HG03175 (cell line): ENCODE measurements around the gene TIMP3.
"Not testable (repeated sequence)": the region's sequence is repeated elsewhere in the genome, so short reads cannot be mapped to it uniquely, and the experiment has no call there.

Experiments
- ATAC-seq: cut with Tn5 transposase; IDR thresholded peaks from one replicate; pipeline ENCODE4 v1.9.1; 2021; ENCODE audit warnings: mild to moderate bottlenecking, moderate library complexity; ENCODE audit not compliant: unreplicated experiment

The TIMP3 gene

GRCh38 chr22:32801537-32802236 lies at the start of gene TIMP3:
Gene TIMP3 (plus strand): TSS chr22:32801705. CDS start chr22:32802002, 297 bp downstream.
- ATAC-seq, result no peak

DNA sequence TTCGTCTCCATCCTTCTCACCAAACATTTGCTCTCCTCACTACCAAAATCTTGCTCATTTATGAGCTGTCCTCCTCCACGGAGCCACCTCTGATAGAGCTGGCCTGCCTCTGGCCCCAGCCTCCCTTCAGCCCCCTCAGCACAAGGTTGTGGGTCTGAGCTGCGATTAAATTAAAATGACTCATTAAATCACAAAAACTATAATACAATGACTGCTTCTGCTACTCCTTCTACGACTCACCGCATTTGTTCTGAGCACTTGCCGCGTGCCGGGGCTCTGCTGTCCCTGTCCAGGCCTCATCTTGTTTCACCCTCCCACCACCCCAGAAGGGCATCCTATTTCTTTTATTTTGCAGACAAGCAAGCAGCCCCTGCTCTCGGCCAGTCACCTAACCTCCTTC lies 49.2 kb upstream of the TIMP3 start:
- ATAC-seq, result no peak

- no peak for ATAC-seq
Measured at GRCh38 chr22:32752816-32753520, 48.5 kb upstream of the TIMP3 start.

DNA sequence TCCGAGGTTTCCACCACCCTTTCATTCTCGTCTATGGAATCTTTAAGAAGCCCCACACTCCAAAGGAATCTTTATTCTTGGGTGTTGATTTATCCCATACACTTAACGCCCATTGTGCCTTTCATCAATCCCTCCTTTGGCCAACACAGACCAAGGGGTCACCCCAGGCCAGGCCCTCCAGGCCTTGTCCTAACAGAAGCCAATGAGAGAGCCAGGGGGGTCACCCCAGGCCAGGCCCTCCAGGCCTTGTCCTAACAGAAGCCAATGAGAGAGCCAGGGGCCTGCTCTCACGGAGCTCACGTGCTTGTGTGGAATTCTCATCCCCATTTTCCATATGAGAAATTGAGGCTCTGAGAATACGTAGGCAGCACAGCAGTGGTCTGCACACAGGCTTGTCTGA lies 47.9 kb upstream of the TIMP3 start:
- no peak for ATAC-seq

GRCh38 chr22:32754413-32755041 lies 47.0 kb upstream of the TIMP3 start:
- no peak for ATAC-seq

DNA sequence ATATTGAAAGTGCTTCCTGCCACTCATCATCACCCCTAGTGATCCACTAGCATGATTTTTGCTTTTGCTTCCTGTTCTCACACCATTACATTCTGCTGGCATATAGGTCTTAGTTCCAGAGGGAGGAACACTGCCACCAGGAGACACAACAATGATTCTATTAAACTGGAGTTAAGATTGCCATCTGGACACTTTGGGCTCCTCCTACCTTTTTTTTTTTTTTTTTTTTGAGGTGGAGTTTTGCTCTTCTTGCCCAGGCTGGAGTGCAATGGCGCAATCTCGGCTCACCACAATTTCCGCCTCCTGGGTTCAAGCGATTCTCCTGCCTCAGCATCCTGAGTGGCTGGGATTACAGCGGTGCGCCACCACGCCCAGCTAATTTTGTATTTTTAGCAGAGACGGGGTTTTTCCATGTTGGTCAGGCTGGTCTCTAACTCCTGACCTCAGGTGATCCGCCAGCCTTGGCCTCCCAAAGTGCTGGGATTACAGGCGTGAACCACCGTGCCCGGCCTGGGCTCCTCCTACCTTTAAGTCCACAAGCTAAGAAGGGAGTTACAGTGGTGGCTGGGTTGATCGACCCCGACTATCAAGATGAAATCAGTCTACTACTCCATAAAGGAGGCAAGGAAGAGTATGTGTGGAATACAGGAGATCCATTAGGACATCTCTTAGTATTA lies 44.3 kb upstream of the TIMP3 start:
- not testable (repeated sequence) for ATAC-seq

- ATAC-seq, result no peak
Measured at GRCh38 chr22:32758866-32759385, 42.6 kb upstream of the TIMP3 start.

DNA sequence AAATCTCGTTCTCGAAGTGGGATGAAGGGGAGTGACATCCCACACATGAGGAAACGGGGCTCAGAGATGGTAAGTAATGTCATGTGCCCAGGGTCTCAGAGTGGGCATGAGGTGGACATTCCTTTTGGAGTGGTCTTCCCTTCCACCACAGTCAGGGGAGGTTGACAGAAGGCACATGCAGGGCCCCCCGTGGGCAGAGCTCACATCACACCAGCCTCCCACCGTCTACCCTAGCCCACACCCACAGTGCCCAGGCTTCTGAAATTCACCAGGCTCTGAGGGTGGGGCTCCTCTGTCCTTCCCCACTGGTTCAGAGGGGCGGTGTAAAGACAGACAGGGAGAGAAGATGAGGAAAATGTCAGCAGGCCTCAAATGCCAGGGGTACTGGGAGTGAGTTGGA lies 41.1 kb upstream of the TIMP3 start:
- no peak for ATAC-seq

DNA sequence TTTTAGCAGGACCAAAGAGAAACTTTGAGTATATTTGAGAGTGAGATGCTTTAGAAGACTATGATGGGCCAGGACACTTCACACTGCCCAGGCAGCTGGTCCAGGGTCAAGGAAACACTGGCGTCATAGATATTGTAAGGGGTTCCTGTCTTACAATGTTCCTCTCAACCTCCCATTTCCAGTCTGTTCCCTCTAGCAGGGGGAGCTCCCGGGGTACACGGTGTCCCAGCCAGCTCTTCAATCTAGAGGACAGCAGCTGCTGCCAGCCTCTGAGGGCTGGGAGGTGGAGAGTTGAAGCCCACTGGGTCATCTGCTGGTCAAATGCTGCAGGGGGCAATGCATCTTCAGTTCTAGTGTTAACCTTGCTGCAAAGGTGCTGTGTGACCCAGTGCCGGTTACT lies 40.7 kb upstream of the TIMP3 start:
- ATAC-seq, result no peak

GRCh38 chr22:32761251-32761903 lies 40.1 kb upstream of the TIMP3 start:
- ATAC-seq, result no peak

DNA sequence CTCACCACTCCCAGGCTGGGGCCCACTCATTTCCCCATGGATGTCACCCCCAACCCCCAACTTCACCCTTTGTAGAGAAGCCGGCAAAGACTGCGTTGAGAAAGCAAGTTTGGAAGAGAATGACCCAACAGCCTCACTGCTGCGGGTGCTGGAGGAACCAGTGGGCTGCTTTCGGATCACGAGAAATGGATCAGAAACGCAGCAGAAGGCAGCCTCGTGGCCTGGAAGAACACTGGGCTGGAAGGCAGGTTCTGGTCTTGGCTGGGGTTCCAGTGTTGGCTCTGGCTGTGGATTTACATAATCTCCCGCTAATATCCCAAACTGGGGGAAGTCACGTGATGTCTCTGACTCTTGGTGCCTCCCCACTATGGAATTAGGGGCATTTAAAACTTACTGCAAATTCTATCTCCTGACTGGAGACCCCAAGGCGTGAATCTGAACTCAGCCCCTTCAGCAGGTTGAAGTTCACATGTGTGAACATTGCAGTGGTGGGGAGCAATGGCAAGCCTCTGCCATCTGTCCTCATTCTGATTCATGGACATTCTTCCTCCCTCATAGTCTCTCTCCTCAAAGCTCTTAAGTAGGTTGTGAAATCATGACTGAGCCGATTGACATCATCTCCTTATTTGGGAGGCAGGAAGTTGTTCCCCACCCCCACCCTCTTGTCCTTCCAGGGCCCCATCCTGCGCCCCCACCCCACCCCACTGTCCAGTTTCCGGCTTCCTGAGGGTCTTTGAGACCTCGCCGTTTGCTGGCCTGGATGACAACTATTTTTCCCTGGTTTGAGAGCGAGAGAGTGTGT lies 37.0 kb upstream of the TIMP3 start:
- ATAC-seq, result no peak

DNA sequence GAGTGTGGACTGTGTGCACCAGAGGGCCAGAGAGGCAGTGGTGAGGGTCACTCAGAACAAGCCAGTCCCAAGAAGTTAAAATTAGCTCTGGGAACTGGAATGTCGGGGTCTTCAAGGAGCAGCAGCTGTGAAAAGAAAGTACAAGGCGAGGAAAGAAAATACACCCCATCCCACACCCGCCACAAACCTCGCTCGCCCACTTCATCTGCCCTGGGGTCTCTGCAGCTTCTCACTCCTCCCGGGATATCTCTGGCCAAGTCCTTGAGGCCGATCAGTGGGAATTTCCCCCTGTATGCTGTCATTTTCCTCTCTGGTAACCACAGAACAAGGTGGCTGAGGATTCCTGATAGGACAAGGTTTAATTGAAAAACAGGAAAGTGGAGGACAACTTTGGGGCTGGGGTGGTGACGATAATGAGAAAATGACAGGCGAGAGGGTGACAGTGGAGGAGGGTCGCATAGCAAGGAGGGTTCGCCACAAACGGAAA lies 36.3 kb upstream of the TIMP3 start:
- ATAC-seq, result no peak

DNA sequence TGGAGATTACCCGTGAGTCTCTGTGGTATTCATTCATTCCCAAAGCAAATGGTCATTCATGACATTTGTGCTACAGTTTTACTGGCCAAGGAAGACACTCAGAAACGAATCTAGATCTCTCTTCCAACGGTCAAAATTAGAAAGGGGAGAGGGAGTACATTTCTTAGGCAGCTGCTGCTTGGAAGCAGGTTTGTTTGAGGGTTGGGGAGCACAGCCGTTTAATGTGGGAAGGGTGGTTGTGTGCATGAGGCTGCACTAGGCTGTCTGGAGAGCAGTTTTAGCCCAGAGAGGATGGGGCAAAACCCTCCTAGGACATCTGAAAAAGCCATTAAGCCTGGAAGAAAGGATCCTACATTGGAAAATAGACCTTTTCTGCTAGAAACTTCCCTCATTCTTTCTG lies 29.7 kb upstream of the TIMP3 start:
- no peak for ATAC-seq

GRCh38 chr22:32775957-32776356 lies 25.5 kb upstream of the TIMP3 start:
- ATAC-seq, result no peak

DNA sequence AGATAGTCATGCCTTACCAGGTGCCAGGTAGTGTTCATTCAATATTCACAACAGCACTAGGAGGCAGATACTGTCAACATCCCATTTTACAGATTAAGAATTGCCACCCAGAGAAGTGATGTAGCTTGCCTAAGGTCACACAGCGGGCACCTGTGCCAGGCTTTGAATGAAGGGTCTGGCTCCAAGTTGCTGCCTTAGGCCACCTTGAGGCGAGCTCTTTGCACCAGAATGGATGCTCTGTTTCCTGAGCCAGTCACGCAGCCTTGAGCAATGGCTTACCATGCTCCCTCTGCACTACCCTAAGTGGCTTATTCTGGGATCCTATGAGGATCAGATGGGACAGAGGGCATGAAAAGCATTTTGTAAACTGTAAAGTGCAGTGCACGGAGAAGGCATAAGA lies 25.1 kb upstream of the TIMP3 start:
- ATAC-seq, result no peak

GRCh38 chr22:32776802-32777201 lies 24.7 kb upstream of the TIMP3 start:
- ATAC-seq, result no peak

DNA sequence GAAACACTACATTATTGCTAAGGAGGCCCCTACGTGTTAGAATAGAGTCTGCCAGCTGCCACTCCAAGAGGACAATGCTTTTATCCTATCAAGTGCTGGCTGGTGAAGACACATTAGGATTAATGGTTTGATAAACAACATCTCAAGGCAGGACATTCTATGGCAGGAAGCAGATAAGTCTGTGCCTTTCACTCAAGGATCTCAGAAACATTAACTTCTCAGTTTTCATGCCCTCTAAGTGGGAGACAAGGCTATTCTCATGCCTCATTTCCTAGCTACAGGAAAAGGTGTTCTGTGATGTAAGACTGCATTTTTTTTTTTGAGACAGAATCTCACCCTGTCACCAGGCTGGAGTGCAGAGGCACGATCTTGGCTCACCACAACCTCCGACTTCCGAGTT lies 23.5 kb upstream of the TIMP3 start:
- no peak for ATAC-seq

DNA sequence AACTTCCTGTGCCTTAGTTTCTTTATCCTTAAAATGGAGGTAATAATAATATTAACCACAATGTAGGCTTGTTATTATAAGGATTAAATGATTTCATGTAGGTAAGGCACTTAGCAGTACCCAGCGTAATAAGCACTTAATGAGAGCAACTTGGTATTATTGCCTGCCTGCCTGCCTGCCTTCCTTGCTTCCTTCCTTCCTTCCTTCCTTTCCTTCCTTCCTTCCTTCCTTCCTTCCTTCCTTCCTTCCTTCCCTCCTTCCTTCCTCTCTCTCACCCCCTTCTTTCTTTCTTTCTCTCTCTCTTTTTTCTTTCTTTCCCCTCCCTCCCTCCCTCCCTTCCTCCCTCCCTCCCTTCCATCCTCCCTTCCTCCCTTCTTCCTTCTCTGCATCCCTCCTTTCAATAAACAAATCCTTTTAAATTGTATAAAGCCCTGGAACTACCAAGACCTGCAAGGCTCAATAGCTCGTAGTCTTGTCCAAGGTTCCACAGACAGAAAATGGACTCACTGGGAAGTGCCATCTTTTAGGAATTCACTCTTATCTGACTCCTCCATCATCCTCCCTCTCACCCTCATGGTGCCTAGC lies 20.7 kb upstream of the TIMP3 start:
- no peak for ATAC-seq

GRCh38 chr22:32781695-32782094 lies 19.8 kb upstream of the TIMP3 start:
- ATAC-seq, result no peak
